ENCODE data around the gene COL1A2. TPM values are rescaled to one million over a fixed set of nuclear protein-coding genes. Genes with fewer than 3 reads are reported as not detected.

COL1A2 gene
- total and polyA plus RNA-seq, 2 of the 4 experiments (the other 2 are of a cell fraction): 1,211 to 4,454 TPM

DNA sequence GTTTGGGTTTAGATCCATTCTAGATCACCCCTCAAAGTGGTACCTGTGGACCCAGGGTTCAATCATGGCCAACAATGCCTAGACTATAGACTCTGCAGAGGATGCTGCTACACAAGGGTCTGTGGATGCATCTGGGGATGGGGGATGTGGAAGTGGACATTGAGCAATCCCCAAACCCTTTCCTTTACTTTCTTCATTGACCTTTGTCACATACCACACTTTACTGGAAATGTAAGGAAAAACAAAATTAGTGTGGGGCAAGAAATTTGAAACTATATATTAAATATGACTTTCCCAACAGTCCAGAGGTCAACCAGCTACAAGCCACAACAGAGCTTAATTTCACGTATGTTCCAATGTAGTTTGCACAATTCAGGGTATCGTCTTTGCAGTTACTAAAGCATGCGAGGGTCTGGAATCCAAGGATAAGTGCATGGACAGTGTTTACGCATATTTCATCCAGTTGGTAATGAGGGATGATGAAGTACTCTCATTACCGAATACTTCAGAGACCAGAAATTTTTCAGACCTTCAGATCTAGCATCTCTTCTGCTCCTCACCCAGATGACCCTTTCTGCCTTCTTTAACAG lies 81.7 kb downstream of the COL1A2 start:
- Histone ChIP-seq H4K5ac (ENCODE audit: low read depth, low read length) (no peak overlapping the region), H3K4me1 (ENCODE audit: control insufficient read depth, insufficient read depth, low read length) (no peaks in the 10 kb centered on the region), H3K79me1 (ENCODE audit: low read depth in 1 of 2, low read length in 2 of 2) (no peaks in the 10 kb centered on the region), H3K4me3 (ENCODE audit: insufficient read depth, low read depth, low read length) (no peak overlapping the region), H4K91ac (ENCODE audit: insufficient read depth, low read depth, low read length) (no peak overlapping the region), H3K56ac (ENCODE audit: extremely low read depth, insufficient read depth, low read length) (no peak overlapping the region), H3K14ac (replicated peaks; ENCODE audit: low read depth, low read length) (no peak overlapping the region), H3K9ac (ENCODE audit: low read depth, low read length) (no peak overlapping the region), H3K4ac (ENCODE audit: low read depth, low read length) (no peak overlapping the region), H3K18ac (ENCODE audit: low read depth, low read length) (no peak overlapping the region), H3K9me1 (ENCODE audit: insufficient read depth, low read length) (no peaks in the 10 kb centered on the region), H2AK9ac (replicated peaks; ENCODE audit: low read depth, low read length, poor library complexity) (no peak overlapping the region), H2BK20ac (ENCODE audit: low read depth, low read length) (no peak overlapping the region), H3K4me2 (ENCODE audit: low read depth, low read length) (no peak overlapping the region), H3K36me3 (ENCODE audit: control insufficient read depth, insufficient read depth, low read length) (no peaks in the 10 kb centered on the region), H3K23ac (ENCODE audit: low read depth, low read length) (no peak overlapping the region), H3K9me3 (ENCODE audit: control insufficient read depth, insufficient read depth, low read length) (no peaks in the 10 kb centered on the region), H3K27me3 (ENCODE audit: control insufficient read depth, insufficient read depth, low read length) (peaks cover 7% of the 10 kb centered on the region), H4K20me1 (ENCODE audit: insufficient read depth, low read length) (no peaks in the 10 kb centered on the region), H2BK15ac (ENCODE audit: low read depth, low read length) (no peak overlapping the region), H2BK5ac (ENCODE audit: low read depth, low read length, poor library complexity, severe bottlenecking) (no peak overlapping the region), H2AFZ (replicated peaks; ENCODE audit: low read length, poor library complexity) (no peak overlapping the region), H2BK120ac (ENCODE audit: low read depth, low read length) (no peak overlapping the region), H3K27ac (ENCODE audit: insufficient read depth, low read length) (no peak overlapping the region), H4K8ac (ENCODE audit: low read depth in 2 of 2, low read length in 2 of 2) (no peak overlapping the region), H2AK5ac (ENCODE audit: low read depth, low read length) (no peak overlapping the region)
- dilution Hi-C loops (cut with HindIII; ENCODE audit: low sequenced_read_pairs, unreplicated experiment): no loop called here
- TF ChIP-seq SMC3 (IDR thresholded peaks at IDR 0.05; ENCODE audit: low read depth, low read length) (no peak), MAZ (IDR thresholded peaks at IDR 0.05; ENCODE audit: borderline replicate concordance, low read depth, low read length) (no peak), MXI1 (IDR thresholded peaks at IDR 0.05; ENCODE audit: borderline replicate concordance, low read depth, low read length) (no peak), BHLHE40 (IDR thresholded peaks at IDR 0.05; ENCODE audit: low read depth, low read length) (no peak), NFE2L2 (IDR thresholded peaks at IDR 0.05; ENCODE audit: low read depth, low read length) (no peak), MAFK (IDR thresholded peaks at IDR 0.05; ENCODE audit: low read depth, low read length) (no peak), FOS (IDR thresholded peaks at IDR 0.05; ENCODE audit: low read depth, low read length) (no peak), ELK1 (IDR thresholded peaks at IDR 0.05; ENCODE audit: borderline replicate concordance, low read depth, low read length) (no peak), RFX5 (IDR thresholded peaks at IDR 0.05; ENCODE audit: low read depth, low read length) (no peak), POLR2A (IDR thresholded peaks at IDR 0.05; ENCODE audit: low read depth, low read length) (no peak), RCOR1 (IDR thresholded peaks at IDR 0.05; ENCODE audit: insufficient replicate concordance, low read length) (no peak)
- TF ChIP-seq, protein P1, sequence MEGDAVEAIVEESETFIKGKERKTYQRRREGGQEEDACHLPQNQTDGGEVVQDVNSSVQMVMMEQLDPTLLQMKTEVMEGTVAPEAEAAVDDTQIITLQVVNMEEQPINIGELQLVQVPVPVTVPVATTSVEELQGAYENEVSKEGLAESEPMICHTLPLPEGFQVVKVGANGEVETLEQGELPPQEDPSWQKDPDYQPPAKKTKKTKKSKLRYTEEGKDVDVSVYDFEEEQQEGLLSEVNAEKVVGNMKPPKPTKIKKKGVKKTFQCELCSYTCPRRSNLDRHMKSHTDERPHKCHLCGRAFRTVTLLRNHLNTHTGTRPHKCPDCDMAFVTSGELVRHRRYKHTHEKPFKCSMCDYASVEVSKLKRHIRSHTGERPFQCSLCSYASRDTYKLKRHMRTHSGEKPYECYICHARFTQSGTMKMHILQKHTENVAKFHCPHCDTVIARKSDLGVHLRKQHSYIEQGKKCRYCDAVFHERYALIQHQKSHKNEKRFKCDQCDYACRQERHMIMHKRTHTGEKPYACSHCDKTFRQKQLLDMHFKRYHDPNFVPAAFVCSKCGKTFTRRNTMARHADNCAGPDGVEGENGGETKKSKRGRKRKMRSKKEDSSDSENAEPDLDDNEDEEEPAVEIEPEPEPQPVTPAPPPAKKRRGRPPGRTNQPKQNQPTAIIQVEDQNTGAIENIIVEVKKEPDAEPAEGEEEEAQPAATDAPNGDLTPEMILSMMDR (conservative IDR thresholded peaks at IDR 0.05; ENCODE audit: low read depth, low read length): no peak
- TF ChIP-seq, protein P2, sequence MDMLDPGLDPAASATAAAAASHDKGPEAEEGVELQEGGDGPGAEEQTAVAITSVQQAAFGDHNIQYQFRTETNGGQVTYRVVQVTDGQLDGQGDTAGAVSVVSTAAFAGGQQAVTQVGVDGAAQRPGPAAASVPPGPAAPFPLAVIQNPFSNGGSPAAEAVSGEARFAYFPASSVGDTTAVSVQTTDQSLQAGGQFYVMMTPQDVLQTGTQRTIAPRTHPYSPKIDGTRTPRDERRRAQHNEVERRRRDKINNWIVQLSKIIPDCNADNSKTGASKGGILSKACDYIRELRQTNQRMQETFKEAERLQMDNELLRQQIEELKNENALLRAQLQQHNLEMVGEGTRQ (IDR thresholded peaks at IDR 0.05; ENCODE audit: low read depth, low read length): no peak
- no TSS peak for BruUV-seq (replicated peaks)
- DNase-seq (no peak), ATAC-seq (ENCODE audit: low read depth) (no peak)
- ChIA-PET POLR2A (ENCODE audit: unreplicated experiment) (no interaction called here), CTCF (no interaction called here)
- intact Hi-C loops (cut with micrococcal nuclease): no loop called here
- in situ Hi-C loops (cut with MboI; ENCODE audit: low sequenced_read_pairs): no loop called here
- 67% methylated on average over 1 of the region's 5 CpGs; no CpG with 5 or more reads in 1 of the 2 experiments for WGBS, 2 experiments (ENCODE audit: extremely low coverage in 2 of 2, insufficient read length in 1 of 2)
